Mesothelial cell of epicardium (in vitro differentiated cells): Measurements from ENCODE around the gene ZPBP2. TPM values are rescaled to one million over a fixed set of nuclear protein-coding genes. Genes with fewer than 3 reads are reported as not detected.

Source experiments
- DNase-seq, 2 experiments: peaks; one replicate each; pipeline ENCODE4 v3.0.0; 2021; ENCODE audit warnings: low spot score in 2 of 2; ENCODE audit not compliant: unreplicated experiment in 2 of 2
- H3K27ac Mint-ChIP-seq: 2 replicates; pipeline ENCODE4 v1.8.0; 2021; ENCODE audit warnings: mixed read lengths
- H3K27me3 Mint-ChIP-seq: 2 replicates; pipeline ENCODE4 v1.8.0; 2021; ENCODE audit warnings: low read depth, mixed read lengths
- H3K36me3 Mint-ChIP-seq: 2 replicates; pipeline ENCODE4 v1.8.0; 2021; ENCODE audit warnings: mixed read lengths
- H3K4me1 Mint-ChIP-seq: 2 replicates; pipeline ENCODE4 v1.8.0; 2021; ENCODE audit warnings: mixed read lengths
- H3K4me3 Mint-ChIP-seq: 2 replicates; pipeline ENCODE4 v1.8.0; 2021; ENCODE audit warnings: mild to moderate bottlenecking, moderate library complexity, mixed read lengths
- H3K9me3 Mint-ChIP-seq: 2 replicates; pipeline ENCODE4 v1.8.0; 2021; ENCODE audit warnings: mixed read lengths
- total RNA-seq: library from RNA; stranded (reverse); gene quantifications from 3 replicates; pipeline ENCODE4 v1.2.1, GENCODE V29; 2021
- TF ChIP-seq, protein P1 (sequence below): fragments of 200-600 bp; sonication (generic); IDR thresholded peaks from one replicate; pipeline ENCODE4 v1.5.0; 2021; ENCODE audit warnings: antibody characterized with exemption; ENCODE audit not compliant: unreplicated experiment

Gene ZPBP2
- total RNA-seq, 1 donor from 2014 or later: not detected

DNA sequence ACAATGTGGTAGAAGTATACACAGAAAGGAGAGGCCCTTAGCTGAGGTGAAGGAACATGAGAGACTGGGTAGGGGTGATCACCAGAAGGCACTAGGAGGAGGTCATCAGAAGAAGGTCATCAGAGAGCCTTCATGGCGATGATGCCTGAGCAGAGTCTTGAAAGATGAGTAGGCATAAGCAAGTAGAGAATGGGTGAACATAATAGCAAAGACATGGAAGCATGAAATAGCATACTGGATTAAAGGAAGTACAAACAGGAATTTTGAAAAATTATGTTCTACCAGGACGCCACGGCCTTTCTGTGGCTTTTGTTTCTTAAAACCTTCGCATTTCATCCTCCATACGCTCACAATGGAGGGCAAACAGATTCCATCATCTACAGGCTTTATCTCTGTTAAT lies 6.8 kb upstream of the ZPBP2 start:
- TF ChIP-seq, protein P1, sequence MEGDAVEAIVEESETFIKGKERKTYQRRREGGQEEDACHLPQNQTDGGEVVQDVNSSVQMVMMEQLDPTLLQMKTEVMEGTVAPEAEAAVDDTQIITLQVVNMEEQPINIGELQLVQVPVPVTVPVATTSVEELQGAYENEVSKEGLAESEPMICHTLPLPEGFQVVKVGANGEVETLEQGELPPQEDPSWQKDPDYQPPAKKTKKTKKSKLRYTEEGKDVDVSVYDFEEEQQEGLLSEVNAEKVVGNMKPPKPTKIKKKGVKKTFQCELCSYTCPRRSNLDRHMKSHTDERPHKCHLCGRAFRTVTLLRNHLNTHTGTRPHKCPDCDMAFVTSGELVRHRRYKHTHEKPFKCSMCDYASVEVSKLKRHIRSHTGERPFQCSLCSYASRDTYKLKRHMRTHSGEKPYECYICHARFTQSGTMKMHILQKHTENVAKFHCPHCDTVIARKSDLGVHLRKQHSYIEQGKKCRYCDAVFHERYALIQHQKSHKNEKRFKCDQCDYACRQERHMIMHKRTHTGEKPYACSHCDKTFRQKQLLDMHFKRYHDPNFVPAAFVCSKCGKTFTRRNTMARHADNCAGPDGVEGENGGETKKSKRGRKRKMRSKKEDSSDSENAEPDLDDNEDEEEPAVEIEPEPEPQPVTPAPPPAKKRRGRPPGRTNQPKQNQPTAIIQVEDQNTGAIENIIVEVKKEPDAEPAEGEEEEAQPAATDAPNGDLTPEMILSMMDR: no peak
- Mint-ChIP-seq H3K27me3 (peaks cover 65% of the 10 kb centered on the region), H3K4me3 (no peak overlapping the region), H3K9me3 (no peaks in the 10 kb centered on the region), H3K4me1 (peaks cover 10% of the 10 kb centered on the region), H3K36me3 (no peaks in the 10 kb centered on the region), H3K27ac (no peak overlapping the region)
- no peak for DNase-seq

DNA sequence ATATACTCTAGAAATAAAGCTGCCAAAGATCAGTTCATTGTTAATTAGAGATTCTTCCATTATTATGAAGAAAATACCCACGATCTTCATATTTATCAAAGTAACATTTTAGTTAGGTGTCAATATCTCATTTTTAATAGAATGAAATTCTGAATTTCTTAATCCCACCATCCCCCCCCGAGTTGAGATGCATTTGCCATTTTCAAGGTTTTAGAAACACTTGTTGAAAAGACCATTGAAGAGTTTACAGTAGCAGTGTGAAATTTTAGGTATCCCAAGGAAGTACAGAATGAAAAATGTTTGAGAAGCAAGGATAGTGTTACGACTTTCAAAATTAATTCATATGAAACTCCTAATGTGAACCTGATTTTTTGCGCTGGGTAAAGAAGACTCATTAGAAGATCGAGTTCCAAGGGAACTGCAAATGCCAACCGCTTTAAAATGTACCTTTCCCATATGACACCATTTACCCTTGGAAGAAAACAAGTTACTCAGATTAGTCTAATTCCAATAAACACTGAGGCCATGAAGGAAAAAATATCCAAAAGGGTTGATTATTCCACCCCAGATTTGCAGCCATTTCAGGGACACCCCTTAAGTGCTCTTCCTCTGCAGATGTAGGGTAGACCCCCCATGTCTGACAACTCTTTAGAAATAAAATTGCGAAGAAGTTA lies 4.6 kb upstream of the ZPBP2 start:
- Mint-ChIP-seq H3K27me3 (peaks cover 73% of the 10 kb centered on the region), H3K4me3 (no peak overlapping the region), H3K9me3 (no peaks in the 10 kb centered on the region), H3K4me1 (peaks cover 10% of the 10 kb centered on the region), H3K27ac (no peak overlapping the region), H3K36me3 (no peaks in the 10 kb centered on the region)
- no peak for DNase-seq
- TF ChIP-seq, protein P1: no peak

DNA sequence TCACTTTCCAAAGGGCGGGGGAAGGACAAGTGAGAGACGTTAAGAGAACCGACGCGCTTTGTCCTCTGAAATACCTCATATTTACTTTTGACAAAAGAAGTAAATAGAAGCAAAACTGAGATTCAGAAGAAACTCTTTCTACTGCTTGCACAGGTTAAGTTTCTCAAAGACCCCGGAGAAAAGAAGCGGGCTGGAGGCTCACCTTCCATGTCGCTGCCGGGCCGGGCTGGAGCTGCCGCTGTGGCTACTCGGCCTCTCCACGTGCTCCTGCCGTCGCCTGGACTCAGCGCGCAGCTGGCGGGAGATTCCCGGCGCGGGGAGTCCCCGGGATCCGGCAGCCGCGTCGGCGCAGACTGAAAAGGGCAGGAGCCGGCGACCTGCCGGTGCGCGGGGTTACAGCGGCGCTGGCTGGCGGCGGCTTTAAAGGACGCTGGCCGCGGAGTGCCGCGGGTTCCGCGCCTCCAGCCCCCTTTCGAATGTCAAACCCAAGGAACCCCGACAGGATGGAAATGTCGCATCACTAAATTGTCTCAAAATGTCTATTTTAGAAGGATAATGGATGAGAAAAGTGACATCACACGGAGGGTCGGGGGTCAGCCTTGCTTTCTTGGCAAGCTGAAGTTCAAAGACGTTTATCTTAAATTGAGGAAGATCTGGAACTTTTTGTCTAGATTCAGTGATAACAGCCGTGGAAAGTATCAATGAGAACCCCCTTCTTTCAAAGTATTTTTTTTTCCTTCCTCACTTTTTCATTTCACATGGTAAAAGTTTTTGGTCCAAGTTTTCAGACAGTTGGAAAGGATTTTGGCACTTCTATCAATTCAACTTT lies 3.9 kb upstream of the ZPBP2 start, which contains the start of gene IKZF3:
IKZF3 (minus strand) TSS at position 395 of the 829 bp plus-strand sequence; CDS start at position 209, 186 bp downstream.
- TF ChIP-seq, protein P1: no peak
- peaks cover 78% of the 10 kb centered on the region for H3K27me3 Mint-ChIP-seq
- peaks cover 4% of the 10 kb centered on the region for H3K9me3 Mint-ChIP-seq
- H3K36me3 Mint-ChIP-seq: no peaks in the 10 kb centered on the region
- peak; percentile 40 to 44 for DNase-seq
- H3K4me1 Mint-ChIP-seq: peaks cover 10% of the 10 kb centered on the region
- H3K4me3 Mint-ChIP-seq: peak within 1 kb of the TSS; percentile 26
- H3K27ac Mint-ChIP-seq: no peak within 1 kb of the TSS

DNA sequence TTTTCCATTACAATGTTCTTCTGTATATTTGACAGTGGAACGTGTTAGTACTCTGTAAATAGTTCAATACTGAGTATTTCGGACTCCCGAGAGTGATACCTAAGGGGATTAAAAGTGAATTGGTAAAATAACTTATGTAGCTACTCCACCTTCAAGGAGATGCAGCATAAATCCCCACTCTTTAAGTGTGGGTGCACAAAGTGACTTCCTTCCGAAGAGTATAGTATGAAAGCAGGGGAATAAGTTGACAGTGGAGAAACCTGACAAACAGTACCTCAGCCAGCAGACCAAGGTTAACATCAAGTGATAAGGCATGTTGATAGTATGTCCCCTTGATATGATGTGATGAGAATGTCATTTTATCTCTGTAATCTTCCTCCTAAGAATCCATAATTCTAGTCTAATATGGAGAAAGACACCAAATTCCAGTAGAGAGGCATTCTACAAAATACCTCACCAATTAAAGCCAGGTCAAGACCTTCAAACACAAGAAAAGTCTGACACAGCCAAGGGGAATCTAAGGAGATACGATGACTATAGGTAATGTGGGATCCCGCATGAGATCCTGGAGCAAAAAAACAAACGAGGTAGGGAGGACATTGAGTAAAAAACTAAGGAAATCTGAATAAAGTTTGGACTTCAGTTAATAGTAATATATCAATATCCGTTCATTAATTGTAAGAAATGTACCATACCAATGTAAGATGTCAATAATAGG lies 1.8 kb upstream of the ZPBP2 start:
- TF ChIP-seq, protein P1: no peak
- H3K27me3 Mint-ChIP-seq: peaks cover 66% of the 10 kb centered on the region
- H3K27ac Mint-ChIP-seq: no peak overlapping the region
- H3K4me1 Mint-ChIP-seq: peaks cover 10% of the 10 kb centered on the region
- H3K4me3 Mint-ChIP-seq: no peak overlapping the region
- no peaks in the 10 kb centered on the region for H3K36me3 Mint-ChIP-seq
- peaks cover 4% of the 10 kb centered on the region for H3K9me3 Mint-ChIP-seq
- no peak for DNase-seq

DNA sequence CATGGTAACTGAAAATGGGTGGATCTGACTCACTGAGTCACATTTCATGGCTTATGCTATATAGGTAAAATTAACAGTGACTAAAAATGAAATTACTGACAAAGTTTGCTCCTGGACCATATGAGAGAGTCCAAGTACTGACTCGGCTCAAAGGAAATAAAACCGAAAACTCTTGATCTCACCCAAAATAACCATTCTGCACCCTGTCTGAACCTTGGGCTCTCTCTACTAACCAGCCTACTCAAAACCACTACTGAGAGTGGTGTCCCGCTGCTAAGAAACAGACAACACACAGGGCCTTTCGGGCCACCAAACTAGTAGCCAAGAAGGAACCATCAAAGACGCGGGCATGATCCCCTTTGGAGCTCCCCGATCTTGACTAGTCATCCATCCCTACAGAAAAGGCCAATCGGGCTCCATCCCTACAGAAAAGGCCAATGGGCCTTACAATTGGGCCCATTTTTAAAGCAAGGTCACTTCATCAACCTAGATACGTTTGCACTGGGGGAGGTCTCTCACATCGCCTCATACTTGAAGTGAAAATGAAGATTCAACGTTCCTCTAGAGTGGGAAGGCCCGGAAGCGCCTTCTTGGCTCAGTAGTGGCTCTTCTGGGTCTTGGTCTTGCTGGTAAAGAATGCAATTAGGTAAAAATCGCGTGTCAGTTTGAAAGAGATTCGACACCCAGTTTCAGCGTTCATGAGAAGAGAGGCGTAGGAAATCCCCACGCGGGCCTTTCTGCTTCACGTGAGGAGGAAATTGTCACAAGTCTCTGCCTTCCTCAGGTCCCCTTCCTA lies 720 bp upstream of the ZPBP2 start:
- no peak for DNase-seq
- H3K36me3 Mint-ChIP-seq: no peaks in the 10 kb centered on the region
- TF ChIP-seq, protein P1: no peak
- peaks cover 10% of the 10 kb centered on the region for H3K4me1 Mint-ChIP-seq
- H3K9me3 Mint-ChIP-seq: peaks cover 4% of the 10 kb centered on the region
- peaks cover 58% of the 10 kb centered on the region for H3K27me3 Mint-ChIP-seq
- H3K4me3 Mint-ChIP-seq: no peak overlapping the region
- no peak overlapping the region for H3K27ac Mint-ChIP-seq
